Kidney capillary endothelial cell (primary cell): ENCODE results near the gene TDRD3.
"Not testable (repeated sequence)": the region's sequence is repeated elsewhere in the genome, so short reads cannot be mapped to it uniquely, and the experiment has no call there.

Source experiments
- DNase-seq: peaks from one replicate; pipeline ENCODE4 v3.0.0-alpha.2; 2018; ENCODE audit warnings: low spot score

Gene TDRD3

GRCh38 chr13:60398907-60399589 is 2.0 kb downstream of the TDRD3 start:
- no peak for DNase-seq

DNA sequence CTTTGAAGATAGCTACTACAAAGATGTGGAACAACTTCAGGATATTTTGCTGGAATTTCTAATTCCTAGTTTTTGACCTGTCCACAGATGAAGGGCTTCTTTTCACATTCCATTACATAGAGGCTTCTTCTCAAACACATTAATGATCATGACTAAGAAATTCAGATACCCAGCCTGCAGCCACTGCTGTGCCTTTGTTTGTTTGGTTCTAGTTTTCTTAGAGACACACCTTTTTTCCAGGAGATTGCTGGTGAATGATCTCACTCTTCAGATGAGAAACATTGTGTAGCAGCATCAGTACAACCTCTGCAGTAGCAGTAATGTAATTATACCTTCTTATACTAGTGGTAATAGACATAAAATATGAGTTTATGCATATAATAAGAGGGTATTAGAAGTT is 5.0 kb downstream of the TDRD3 start:
- no peak for DNase-seq

GRCh38 chr13:60407095-60407494 is 10.1 kb downstream of the TDRD3 start:
- no peak for DNase-seq

DNA sequence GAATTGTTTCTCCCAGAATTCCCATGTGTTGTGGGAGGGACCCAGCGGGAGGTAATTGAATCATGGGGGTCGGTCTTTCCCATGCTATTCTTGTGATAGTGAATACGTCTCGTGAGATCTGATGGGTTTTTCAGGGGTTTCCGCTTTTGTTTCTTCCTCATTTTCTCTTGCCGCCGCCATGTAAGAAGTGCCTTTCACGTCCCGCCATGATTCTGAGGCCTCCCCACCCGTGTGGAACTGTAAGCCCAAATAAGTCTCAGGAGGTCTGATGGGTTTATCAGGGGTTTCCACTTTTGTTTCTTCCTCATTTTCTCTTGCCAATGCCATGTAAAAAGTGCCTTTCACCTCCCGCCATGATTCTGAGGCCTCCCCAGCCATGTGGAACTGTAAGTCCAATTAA is 10.8 kb downstream of the TDRD3 start:
- not testable (repeated sequence) for DNase-seq

- not testable (repeated sequence) for DNase-seq
Measured at GRCh38 chr13:60409574-60410292, 12.7 kb downstream of the TDRD3 start.

GRCh38 chr13:60410299-60410698 is 13.3 kb downstream of the TDRD3 start:
- DNase-seq, result no peak

DNA sequence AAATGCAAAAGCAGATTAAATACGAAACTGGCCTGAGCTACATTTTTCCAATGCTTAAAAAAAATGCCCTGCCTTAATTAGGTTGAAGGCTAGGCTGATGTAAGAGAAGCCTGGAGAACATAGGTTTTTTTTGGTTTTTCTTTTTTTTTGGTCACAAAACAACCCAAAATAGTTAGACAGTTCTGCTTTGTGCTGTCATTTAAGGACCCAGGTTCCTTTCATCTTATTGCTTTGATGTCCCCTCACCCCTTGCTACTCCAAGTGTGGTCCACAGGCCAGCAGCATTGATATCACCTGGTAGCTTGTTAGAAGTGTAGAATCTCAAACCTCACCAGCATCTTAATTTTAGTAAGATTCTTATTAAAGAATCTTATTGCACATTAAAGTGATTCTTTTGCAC is 14.4 kb downstream of the TDRD3 start:
- DNase-seq, result no peak

DNA sequence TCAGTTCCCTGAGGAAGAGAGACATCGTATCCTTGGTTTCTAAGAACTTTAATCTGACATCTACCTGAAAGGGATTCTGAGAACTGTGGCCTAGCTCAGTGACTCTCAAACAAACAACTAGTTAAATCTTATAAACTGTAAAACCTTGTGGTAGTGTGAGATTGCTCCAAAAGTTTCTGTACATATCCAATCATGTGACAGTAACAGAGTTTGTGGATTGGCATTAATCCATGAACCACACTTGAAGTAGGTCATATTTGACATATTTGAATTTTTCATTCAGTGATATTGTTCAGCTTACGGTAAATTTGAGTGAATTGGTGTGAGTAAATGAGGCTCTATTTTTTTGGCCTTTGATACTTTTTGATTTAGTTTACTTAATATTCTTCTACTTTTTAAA is 15.0 kb downstream of the TDRD3 start:
- no peak for DNase-seq

- no peak for DNase-seq
Measured at GRCh38 chr13:60412909-60413616, 16.0 kb downstream of the TDRD3 start.

- DNase-seq, result no peak
Measured at GRCh38 chr13:60414177-60414576, 17.2 kb downstream of the TDRD3 start.

GRCh38 chr13:60417734-60418133 is 20.7 kb downstream of the TDRD3 start:
- no peak for DNase-seq

GRCh38 chr13:60418954-60419353 is 21.9 kb downstream of the TDRD3 start:
- DNase-seq, result no peak

DNA sequence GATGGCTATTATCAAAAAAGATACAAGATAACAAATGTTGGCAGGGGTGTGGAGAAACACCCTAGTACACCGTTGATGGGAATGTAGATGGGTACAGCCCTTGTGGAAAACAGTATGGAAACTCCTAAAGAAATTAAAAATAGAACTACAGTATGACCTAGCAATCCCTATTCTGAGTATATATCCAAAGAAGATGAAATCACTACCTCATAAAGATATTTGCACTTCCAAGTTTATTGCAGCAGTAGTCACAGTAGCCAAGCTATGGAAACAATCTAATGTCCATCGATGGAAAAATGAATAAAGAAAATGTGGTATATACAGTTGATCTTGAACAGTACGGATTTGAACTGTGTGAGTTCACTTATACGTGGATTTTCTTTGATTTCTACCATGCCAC is 28.3 kb downstream of the TDRD3 start:
- DNase-seq, result no peak

DNA sequence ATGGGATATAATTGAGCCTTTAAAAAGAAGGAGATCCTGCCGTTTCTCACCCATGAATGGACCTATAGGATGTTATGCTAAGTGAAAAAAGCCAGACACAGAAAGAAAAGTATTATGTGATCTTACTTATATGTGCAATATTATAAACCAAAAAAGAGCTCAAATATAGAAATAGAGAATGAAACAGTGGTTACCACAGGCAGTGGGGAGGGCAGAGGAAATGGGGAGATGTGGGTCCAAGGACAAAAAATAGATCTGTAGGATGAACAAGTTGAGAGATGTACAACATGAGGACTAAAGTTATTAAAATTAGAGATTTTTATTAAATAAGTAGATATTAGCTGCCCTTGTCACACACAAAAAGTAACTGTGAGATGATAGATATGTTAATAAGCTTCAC is 29.1 kb downstream of the TDRD3 start:
- no peak for DNase-seq

DNA sequence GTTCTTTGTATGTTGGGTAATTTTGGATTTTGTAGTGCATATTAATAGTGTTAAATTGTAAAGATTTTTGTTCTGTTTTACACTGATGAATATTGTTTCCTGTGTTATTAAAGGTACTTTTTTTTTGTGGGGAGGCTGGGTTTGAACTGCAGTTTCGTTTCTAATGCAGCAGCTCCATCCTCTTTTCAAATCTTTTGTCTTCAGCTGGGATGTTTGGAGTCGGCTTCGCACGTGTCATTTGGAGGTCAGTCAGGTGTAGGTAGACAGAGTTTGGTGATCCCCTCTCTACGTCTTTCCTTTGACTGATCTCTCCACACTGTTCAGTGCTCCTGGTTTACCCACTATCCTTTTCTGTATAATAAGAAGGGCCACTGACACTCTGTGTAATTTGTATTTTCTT is 30.3 kb downstream of the TDRD3 start:
- DNase-seq, result no peak

- peak; percentile 64 for DNase-seq
Measured at GRCh38 chr13:60431108-60431700, 34.2 kb downstream of the TDRD3 start.

GRCh38 chr13:60433505-60433904 is 36.5 kb downstream of the TDRD3 start:
- DNase-seq, result no peak

DNA sequence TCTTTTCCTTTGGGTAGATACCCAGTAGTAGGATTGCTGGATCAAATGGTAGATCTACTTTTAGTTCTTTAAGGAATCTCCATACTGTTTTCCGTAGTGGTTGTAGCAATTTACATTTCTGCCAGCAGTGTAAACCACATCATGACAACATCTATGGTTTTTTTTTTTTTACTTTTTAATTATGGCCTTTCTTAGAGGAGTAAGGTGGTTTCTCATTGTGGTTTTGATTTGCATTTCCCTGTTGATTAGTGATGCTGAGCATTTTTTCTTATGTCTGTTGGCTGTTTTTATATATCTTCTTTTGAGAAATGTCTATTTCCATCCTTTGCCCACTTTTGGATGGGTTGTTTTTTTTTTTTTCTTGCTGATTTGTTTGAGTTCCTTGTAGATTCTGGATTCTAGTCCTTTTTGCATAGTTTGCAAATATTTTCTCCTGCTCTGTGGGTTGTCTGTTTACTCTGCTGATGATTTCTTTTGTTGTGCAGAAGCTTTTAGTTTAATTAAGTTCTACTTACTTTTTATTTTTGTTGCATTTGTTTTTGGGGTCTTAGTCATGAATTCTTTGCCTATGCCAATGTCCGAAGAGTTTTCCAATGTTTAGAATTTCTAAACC is 38.8 kb downstream of the TDRD3 start:
- DNase-seq, result no peak

GRCh38 chr13:60439201-60439600 is 42.2 kb downstream of the TDRD3 start:
- DNase-seq, result no peak

DNA sequence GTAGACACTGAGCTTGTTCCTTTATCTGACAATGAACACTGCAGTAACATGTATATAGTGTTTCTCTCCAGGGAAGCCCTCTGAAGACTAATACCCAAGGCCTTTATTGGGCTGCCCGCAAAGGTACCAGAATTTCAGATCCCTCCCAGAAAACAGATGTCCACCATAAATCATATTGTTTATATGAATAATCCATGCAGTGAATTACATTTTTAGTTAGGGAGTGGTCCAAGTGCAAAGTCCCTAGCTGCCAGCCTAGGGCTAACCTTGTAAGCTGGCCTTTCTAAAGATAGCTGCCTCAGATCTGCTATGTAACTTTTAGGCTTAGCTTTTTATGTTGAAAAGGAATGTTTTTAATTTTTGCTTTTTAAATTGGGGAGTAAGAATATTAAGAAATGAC is 44.7 kb downstream of the TDRD3 start:
- DNase-seq, result no peak

- DNase-seq, result peak; percentile 47
Measured at GRCh38 chr13:60448907-60449510, 52.0 kb downstream of the TDRD3 start.

DNA sequence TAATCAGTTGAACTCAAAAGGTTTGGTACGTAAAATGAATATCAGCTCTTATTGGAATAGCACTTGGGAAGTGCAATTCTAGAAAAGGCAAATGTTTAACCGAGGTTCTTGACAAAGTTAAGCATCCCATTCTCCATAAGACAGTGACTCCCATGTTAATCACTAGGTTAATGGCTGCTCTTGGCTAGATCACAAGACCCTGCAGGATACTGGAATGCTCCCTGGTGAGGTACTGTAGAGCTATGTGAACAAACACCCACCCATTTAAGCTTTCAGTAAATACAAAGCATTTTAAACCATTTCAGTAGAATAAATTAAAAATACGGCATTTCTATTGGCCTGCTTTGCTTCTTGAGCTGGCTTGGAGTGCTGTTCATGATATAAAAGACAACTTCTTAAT is 56.5 kb downstream of the TDRD3 start:
- no peak for DNase-seq
